HCT116 (cell line): ENCODE results near the gene ERGIC3. TPM values are rescaled to one million over a fixed set of nuclear protein-coding genes. Genes with fewer than 3 reads are reported as not detected.

Experiments
- ATAC-seq: fragments of 200-7000 bp; cut with Tn5 transposase; 2 replicates; pipeline ENCODE4 v1.9.1; 2020; ENCODE audit warnings: mild to moderate bottlenecking, moderate library complexity
- BruUV-seq: library from RNA; stranded (reverse); fragments of 400-500 nt; replicated peaks from 2 replicates; lab custom pipeline; 2021; lab: Mats Ljungman, UMichigan
- CTCF ChIA-PET: fragments of 300-600 bp; sonication (Branson Sonifier 250); formaldehyde crosslinking; loops from one replicate; lab custom pipeline; 2021; ENCODE audit warnings: antibody characterized with exemption; lab: Charles Lee
- POLR2A ChIA-PET: fragments of 300-600, 350-600 bp; sonication (Branson Sonifier 250); formaldehyde crosslinking; loops from one replicate; lab custom pipeline; 2021; ENCODE audit warnings: antibody characterized with exemption; lab: Charles Lee
- RAD21 ChIA-PET, 2 experiments: fragments of 300-600 bp; sonication (Branson Sonifier 250); formaldehyde crosslinking; loops; one replicate each; lab custom pipeline; 2023; ENCODE audit warnings: low total read pairs in 2 of 2; ENCODE audit not compliant: uncharacterized antibody in 2 of 2, unreplicated experiment in 2 of 2, low non-redundant PET in 1 of 2; lab: Charles Lee
- DNase-seq: peaks from one replicate; pipeline ENCODE4 v3.0.0-alpha.2; 2010; ENCODE audit warnings: low read depth, low spot score
- H2AFZ ChIP-seq: fragments of 200-600 bp; shearing (Covaris generic), sonication (generic); 2 replicates; pipeline ENCODE4 v1.6.1; 2017; ENCODE audit warnings: low read depth, mixed run types, mixed read lengths, antibody characterized with exemption, low read length; ENCODE audit not compliant: poor library complexity, severe bottlenecking
- H3K27ac ChIP-seq: 2 replicates; pipeline ENCODE4 v1.5.1; 2012; ENCODE audit warnings: low read depth, low read length
- H3K27me3 ChIP-seq: fragments of 200-600 bp; sonication (generic); 2 replicates; pipeline ENCODE4 v1.6.1; 2016; ENCODE audit warnings: mixed run types, low read length, mixed read lengths; ENCODE audit not compliant: insufficient read depth
- H3K36me3 ChIP-seq, 2 experiments: fragments of 200-500 bp in 1 of 2; fragments of 200-600 bp in 1 of 2; sonication (Bioruptor generic) in 1 of 2; sonication (generic) in 1 of 2; 2 replicates each; pipeline versions ENCODE4 v1.5.1 to v1.6.1; 2014 to 2016; ENCODE audit warnings: low read length in 2 of 2, inconsistent platforms in 1 of 2, mixed read lengths in 1 of 2, mixed run types in 1 of 2; ENCODE audit not compliant: insufficient read depth in 2 of 2, control insufficient read depth in 1 of 2
- H3K4me1 ChIP-seq, 2 experiments: fragments of 200-600 bp in 1 of 2; sonication (generic) in 1 of 2; 2 replicates each; pipeline versions ENCODE4 v1.5.1 to v1.6.1; 2012 to 2017; ENCODE audit warnings: low read length in 2 of 2, inconsistent platforms in 1 of 2, mild to moderate bottlenecking in 1 of 2, mixed read lengths in 1 of 2, mixed run types in 1 of 2, moderate library complexity in 1 of 2; ENCODE audit not compliant: insufficient read depth in 2 of 2, control insufficient read depth in 1 of 2
- H3K4me2 ChIP-seq: fragments of 200-600 bp; sonication (generic); 2 replicates; pipeline ENCODE4 v1.6.1; 2017; ENCODE audit warnings: mixed run types, low read length, mixed read lengths
- H3K4me3 ChIP-seq, 2 experiments: fragments of 200-600 bp in 1 of 2; sonication (generic) in 1 of 2; replicated peaks in 1 of 2; 2 replicates each; pipeline ENCODE4 v1.5.1; 2011 to 2016; ENCODE audit warnings: low read length in 2 of 2, control low read depth in 1 of 2, low read depth in 1 of 2, mild to moderate bottlenecking in 1 of 2, mixed read lengths in 1 of 2, mixed run types in 1 of 2
- H3K79me2 ChIP-seq: fragments of 200-600 bp; sonication (generic); 2 replicates; pipeline ENCODE4 v1.6.1; 2017; ENCODE audit warnings: mild to moderate bottlenecking, mixed run types, low read length, moderate library complexity, mixed read lengths; ENCODE audit not compliant: insufficient read depth
- H3K9ac ChIP-seq: fragments of 200-600 bp; sonication (generic); 2 replicates; pipeline ENCODE4 v1.6.1; 2016; ENCODE audit warnings: low read length, mixed read lengths
- H3K9me2 ChIP-seq: fragments of 200-600 bp; sonication (generic), shearing (Covaris generic); 2 replicates; pipeline ENCODE4 v1.6.1; 2017; ENCODE audit warnings: mixed run types, mild to moderate bottlenecking, moderate library complexity; ENCODE audit not compliant: insufficient read depth
- H3K9me3 ChIP-seq, 2 experiments: fragments of 200-500 bp in 1 of 2; fragments of 200-600 bp in 1 of 2; sonication (Bioruptor generic) in 1 of 2; sonication (generic) in 1 of 2; 2 replicates each; pipeline ENCODE4 v1.6.1; 2014 to 2017; ENCODE audit warnings: low read length in 2 of 2, mixed read lengths in 2 of 2, inconsistent platforms in 1 of 2, low read depth in 1 of 2, mild to moderate bottlenecking in 1 of 2, mixed run types in 1 of 2, moderate library complexity in 1 of 2; ENCODE audit not compliant: control insufficient read depth in 1 of 2, insufficient read depth in 1 of 2
- H4K20me1 ChIP-seq: fragments of 200-600 bp; sonication (generic), shearing (Covaris generic); 2 replicates; pipeline ENCODE4 v1.6.1; 2017; ENCODE audit warnings: mixed run types, mild to moderate bottlenecking, moderate library complexity; ENCODE audit not compliant: insufficient read depth
- ATF3 ChIP-seq: IDR thresholded peaks from 2 replicates; pipeline ENCODE4 v1.6.1; 2012
- CBX3 ChIP-seq: IDR thresholded peaks from 2 replicates; pipeline ENCODE4 v1.6.1; 2012; ENCODE audit warnings: low read depth
- EGR1 ChIP-seq: IDR thresholded peaks from 2 replicates; pipeline ENCODE4 v1.6.1; 2012; ENCODE audit warnings: low read depth
- ELF1 ChIP-seq: IDR thresholded peaks from 2 replicates; pipeline ENCODE4 v1.6.1; 2012; ENCODE audit warnings: low read depth, borderline replicate concordance
- EZH2 ChIP-seq: fragments of 200-600 bp; sonication (generic); IDR thresholded peaks from 2 replicates; pipeline ENCODE4 v1.6.1; 2017; ENCODE audit warnings: antibody characterized with exemption, mixed run types
- FOSL1 ChIP-seq: IDR thresholded peaks from 2 replicates; pipeline ENCODE4 v1.6.1; 2012; ENCODE audit warnings: low read depth
- JUND ChIP-seq: IDR thresholded peaks from 2 replicates; pipeline ENCODE4 v1.6.1; 2012
- POLR2A ChIP-seq: IDR thresholded peaks from 2 replicates; pipeline ENCODE4 v1.7.0; 2011; ENCODE audit warnings: borderline replicate concordance; ENCODE audit not compliant: insufficient read depth, insufficient read length; ENCODE audit errors: extremely low read depth
- POLR2AphosphoS5 ChIP-seq: IDR thresholded peaks from 2 replicates; pipeline ENCODE4 v1.6.1; 2011; ENCODE audit warnings: mild to moderate bottlenecking, low read depth, low read length, moderate library complexity
- RAD21 ChIP-seq: IDR thresholded peaks from 2 replicates; pipeline ENCODE4 v1.6.1; 2012; ENCODE audit warnings: low read depth, mild to moderate bottlenecking
- SIN3A ChIP-seq: IDR thresholded peaks from 2 replicates; pipeline ENCODE4 v1.6.1; 2012; ENCODE audit warnings: low read depth
- SP1 ChIP-seq: IDR thresholded peaks from 2 replicates; pipeline ENCODE4 v1.6.1; 2012; ENCODE audit warnings: low read depth
- SRF ChIP-seq: IDR thresholded peaks from 2 replicates; pipeline ENCODE4 v1.6.1; 2012; ENCODE audit warnings: low read depth
- TCF7L2 ChIP-seq: IDR thresholded peaks from 2 replicates; pipeline ENCODE4 v1.7.0; 2011; ENCODE audit warnings: borderline replicate concordance, inconsistent platforms; ENCODE audit not compliant: insufficient read depth, insufficient read length; ENCODE audit errors: extremely low read depth
- YY1 ChIP-seq: IDR thresholded peaks from 2 replicates; pipeline ENCODE4 v1.6.1; 2011; ENCODE audit warnings: low read length, low read depth, moderate library complexity, mild to moderate bottlenecking; ENCODE audit not compliant: insufficient replicate concordance; ENCODE audit errors: extremely low read depth
- ZFX ChIP-seq: fragments of 450-650 bp; IDR thresholded peaks from 2 replicates; pipeline ENCODE4 v1.6.1; 2017
- ZNF274 ChIP-seq: fragments of 200-500 bp; sonication (Bioruptor generic); IDR thresholded peaks from 2 replicates; pipeline ENCODE4 v1.6.1; 2014; ENCODE audit warnings: mild to moderate bottlenecking, low read depth, low read length, inconsistent platforms
- intact Hi-C: fragments of 100-400 bp; cut with micrococcal nuclease; formaldehyde crosslinking; loops from 2 replicates; pipeline ENCODE4 v1.10.0; 2022
- total RNA-seq: library from RNA; stranded (reverse); gene quantifications from one replicate; pipeline ENCODE4 v1.2.1, GENCODE V29; 2021; ENCODE audit not compliant: unreplicated experiment
- TF ChIP-seq, protein P1 (sequence below): IDR thresholded peaks from 2 replicates; pipeline ENCODE4 v1.6.1; 2012; ENCODE audit warnings: low read depth

The ERGIC3 gene
- total RNA-seq, 1 experiment from 2014 or later: 229 TPM

DNA sequence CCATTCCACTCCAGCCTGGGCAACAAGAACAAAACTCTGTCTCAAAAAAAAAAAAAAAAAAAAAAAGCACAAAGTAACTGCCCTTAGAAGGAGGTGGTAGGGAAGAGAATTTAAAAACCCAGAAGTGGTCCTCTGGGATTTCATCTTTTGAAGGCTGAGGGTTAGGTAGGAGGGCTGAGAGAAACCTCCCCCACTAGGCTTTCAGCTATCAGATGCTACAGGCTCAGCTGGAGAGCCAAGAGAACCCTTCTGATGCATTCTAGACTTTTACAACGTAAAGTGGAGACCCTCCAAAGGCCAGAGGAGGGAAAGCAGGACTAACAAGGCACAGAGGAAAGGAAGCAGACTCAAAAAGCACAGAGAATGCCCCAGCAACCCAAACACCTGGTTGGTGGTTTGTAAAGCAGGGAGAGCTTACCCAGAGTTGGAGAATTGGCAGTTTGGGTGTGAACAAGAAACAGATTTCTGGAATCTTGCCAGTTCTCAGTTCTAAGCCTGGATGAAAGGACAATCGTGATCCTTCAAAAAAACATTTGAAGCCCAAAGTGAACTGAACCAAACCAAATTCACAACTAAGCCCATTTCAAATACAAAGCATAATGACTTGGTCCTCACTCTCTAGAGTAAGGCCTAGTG is 50.6 kb downstream of the ERGIC3 start:
- H3K79me2 ChIP-seq: no peaks in the 10 kb centered on the region
- H3K27me3 ChIP-seq: no peaks in the 10 kb centered on the region
- ATAC-seq: no peak
- H3K4me2 ChIP-seq: no peak overlapping the region
- no peaks in the 10 kb centered on the region; a peak in 1 of 4 replicates for H3K36me3 ChIP-seq
- H3K9ac ChIP-seq: no peak overlapping the region
- intact Hi-C loops: no loop called here
- no peaks in the 10 kb centered on the region for H3K9me2 ChIP-seq
- no peak overlapping the region for H3K27ac ChIP-seq
- no peak overlapping the region for H2AFZ ChIP-seq
- BruUV-seq: no TSS peak
- no peaks in the 10 kb centered on the region for H3K9me3 ChIP-seq
- H3K4me1 ChIP-seq: peaks cover 0 to 8% of the 10 kb centered on the region in 2 experiments; a peak in 1 of 4 replicates
- ChIA-PET POLR2A (interaction anchor here (0.7 kb wide), 1 partner anchor 96 kb away, joined by 4 read pairs; no protein-coding TSS in a partner anchor), RAD21 (no interaction called here), CTCF (interaction anchor here (1.2 kb wide), 1 partner anchor 26 kb away, joined by 7 read pairs; no protein-coding TSS in a partner anchor)
- no peak overlapping the region for H3K4me3 ChIP-seq
- no peak for DNase-seq
- no peaks in the 10 kb centered on the region for H4K20me1 ChIP-seq
- TF ChIP-seq RAD21: no peak
- TF ChIP-seq POLR2AphosphoS5: no peak
- no peak for TF ChIP-seq SRF
- no peak for TF ChIP-seq POLR2A
- no peak for TF ChIP-seq ATF3
- TF ChIP-seq EZH2: no peak
- no peak for TF ChIP-seq JUND
- no peak for TF ChIP-seq ZFX
- no peak for TF ChIP-seq TCF7L2

DNA sequence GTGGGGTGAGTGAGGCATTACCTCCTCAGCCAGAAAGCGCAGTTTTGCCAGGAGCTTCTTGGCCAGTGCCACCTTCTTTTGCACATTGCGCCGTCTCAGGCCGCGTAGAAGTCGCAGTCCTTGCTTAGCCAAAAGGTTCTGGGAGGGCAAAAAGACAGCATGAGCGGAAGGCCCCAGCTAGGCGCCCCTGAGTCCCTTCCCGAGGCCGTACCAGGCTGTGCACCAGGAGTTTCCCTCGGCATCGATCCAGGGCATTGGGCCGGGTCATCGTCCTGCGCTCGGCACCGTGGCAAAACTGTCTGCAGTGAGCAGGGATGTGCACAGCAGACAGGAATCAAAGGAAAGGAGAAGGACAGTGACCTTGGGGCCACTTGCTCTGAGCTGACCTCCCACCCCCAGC is 53.6 kb downstream of the ERGIC3 start:
- ChIA-PET CTCF (no interaction called here), POLR2A (no interaction called here), RAD21 (no interaction called here)
- no peaks in the 10 kb centered on the region; a peak in 1 of 4 replicates for H3K36me3 ChIP-seq
- ATAC-seq (no peak), DNase-seq (no peak)
- H3K4me3 ChIP-seq: no peak overlapping the region
- peaks cover 0 to 8% of the 10 kb centered on the region in 2 experiments; a peak in 1 of 4 replicates for H3K4me1 ChIP-seq
- no peaks in the 10 kb centered on the region for H3K9me3 ChIP-seq
- no peak overlapping the region for H3K9ac ChIP-seq
- no peak overlapping the region for H2AFZ ChIP-seq
- H4K20me1 ChIP-seq: no peaks in the 10 kb centered on the region
- no peaks in the 10 kb centered on the region for H3K27me3 ChIP-seq
- no peak overlapping the region for H3K4me2 ChIP-seq
- H3K27ac ChIP-seq: no peak overlapping the region
- BruUV-seq: no TSS peak
- intact Hi-C loops: no loop called here
- no peaks in the 10 kb centered on the region for H3K79me2 ChIP-seq
- H3K9me2 ChIP-seq: no peaks in the 10 kb centered on the region
- TF ChIP-seq SIN3A (no peak), POLR2AphosphoS5 (no peak), SRF (no peak), POLR2A (no peak), TCF7L2 (no peak), SP1 (no peak), YY1 (no peak), ZNF274 (no peak), FOSL1 (no peak), ELF1 (no peak), CBX3 (no peak), EGR1 (no peak), RAD21 (no peak), ZFX (no peak)
- TF ChIP-seq, protein P1, sequence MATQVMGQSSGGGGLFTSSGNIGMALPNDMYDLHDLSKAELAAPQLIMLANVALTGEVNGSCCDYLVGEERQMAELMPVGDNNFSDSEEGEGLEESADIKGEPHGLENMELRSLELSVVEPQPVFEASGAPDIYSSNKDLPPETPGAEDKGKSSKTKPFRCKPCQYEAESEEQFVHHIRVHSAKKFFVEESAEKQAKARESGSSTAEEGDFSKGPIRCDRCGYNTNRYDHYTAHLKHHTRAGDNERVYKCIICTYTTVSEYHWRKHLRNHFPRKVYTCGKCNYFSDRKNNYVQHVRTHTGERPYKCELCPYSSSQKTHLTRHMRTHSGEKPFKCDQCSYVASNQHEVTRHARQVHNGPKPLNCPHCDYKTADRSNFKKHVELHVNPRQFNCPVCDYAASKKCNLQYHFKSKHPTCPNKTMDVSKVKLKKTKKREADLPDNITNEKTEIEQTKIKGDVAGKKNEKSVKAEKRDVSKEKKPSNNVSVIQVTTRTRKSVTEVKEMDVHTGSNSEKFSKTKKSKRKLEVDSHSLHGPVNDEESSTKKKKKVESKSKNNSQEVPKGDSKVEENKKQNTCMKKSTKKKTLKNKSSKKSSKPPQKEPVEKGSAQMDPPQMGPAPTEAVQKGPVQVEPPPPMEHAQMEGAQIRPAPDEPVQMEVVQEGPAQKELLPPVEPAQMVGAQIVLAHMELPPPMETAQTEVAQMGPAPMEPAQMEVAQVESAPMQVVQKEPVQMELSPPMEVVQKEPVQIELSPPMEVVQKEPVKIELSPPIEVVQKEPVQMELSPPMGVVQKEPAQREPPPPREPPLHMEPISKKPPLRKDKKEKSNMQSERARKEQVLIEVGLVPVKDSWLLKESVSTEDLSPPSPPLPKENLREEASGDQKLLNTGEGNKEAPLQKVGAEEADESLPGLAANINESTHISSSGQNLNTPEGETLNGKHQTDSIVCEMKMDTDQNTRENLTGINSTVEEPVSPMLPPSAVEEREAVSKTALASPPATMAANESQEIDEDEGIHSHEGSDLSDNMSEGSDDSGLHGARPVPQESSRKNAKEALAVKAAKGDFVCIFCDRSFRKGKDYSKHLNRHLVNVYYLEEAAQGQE: no peak
